GM21381 (cell line): ENCODE data around the gene SPOCK3.
"Not testable (repeated sequence)": the region's sequence is repeated elsewhere in the genome, so short reads cannot be mapped to it uniquely, and the experiment has no call there.

Source experiments
- ATAC-seq: cut with Tn5 transposase; IDR thresholded peaks from one replicate; pipeline ENCODE4 v1.9.1; 2021; ENCODE audit warnings: mild to moderate bottlenecking, moderate library complexity; ENCODE audit not compliant: unreplicated experiment

The SPOCK3 gene

GRCh38 chr4:166968219-166968618 is 266.1 kb downstream of the SPOCK3 start:
- not testable (repeated sequence) for ATAC-seq

GRCh38 chr4:166965562-166965961 is 268.7 kb downstream of the SPOCK3 start:
- no peak for ATAC-seq

GRCh38 chr4:166957451-166957850 is 276.8 kb downstream of the SPOCK3 start:
- ATAC-seq: no peak

GRCh38 chr4:166956484-166956883 is 277.8 kb downstream of the SPOCK3 start:
- ATAC-seq: no peak

GRCh38 chr4:166941629-166942028 is 292.7 kb downstream of the SPOCK3 start:
- no peak for ATAC-seq

- no peak for ATAC-seq
Observed at GRCh38 chr4:166930464-166930863, 303.8 kb downstream of the SPOCK3 start.

GRCh38 chr4:166924424-166924823 is 309.9 kb downstream of the SPOCK3 start:
- ATAC-seq: no peak

- no peak for ATAC-seq
Observed at GRCh38 chr4:166913926-166914325, 320.4 kb downstream of the SPOCK3 start.

GRCh38 chr4:166903408-166903807 is 330.9 kb downstream of the SPOCK3 start:
- no peak for ATAC-seq

GRCh38 chr4:166902941-166903340 is 331.4 kb downstream of the SPOCK3 start:
- ATAC-seq: no peak

GRCh38 chr4:166896254-166896653 is 338.0 kb downstream of the SPOCK3 start:
- no peak for ATAC-seq

- no peak for ATAC-seq
Observed at GRCh38 chr4:166895771-166896170, 338.5 kb downstream of the SPOCK3 start.

- ATAC-seq: no peak
Observed at GRCh38 chr4:166887457-166887856, 346.8 kb downstream of the SPOCK3 start.

GRCh38 chr4:166886718-166887117 is 347.6 kb downstream of the SPOCK3 start:
- no peak for ATAC-seq

GRCh38 chr4:166882221-166882620 is 352.1 kb downstream of the SPOCK3 start:
- no peak for ATAC-seq

GRCh38 chr4:166875821-166876220 is 358.5 kb downstream of the SPOCK3 start:
- ATAC-seq: no peak

GRCh38 chr4:166862032-166862431 is 372.3 kb downstream of the SPOCK3 start:
- no peak for ATAC-seq

- ATAC-seq: not testable (repeated sequence)
Observed at GRCh38 chr4:166850398-166850797, 383.9 kb downstream of the SPOCK3 start.

GRCh38 chr4:166846939-166847338 is 387.4 kb downstream of the SPOCK3 start:
- no peak for ATAC-seq

- no peak for ATAC-seq
Observed at GRCh38 chr4:166842795-166843261, 391.5 kb downstream of the SPOCK3 start.

- peak; percentile 67 for ATAC-seq
Observed at GRCh38 chr4:166839615-166840251, 394.6 kb downstream of the SPOCK3 start.

GRCh38 chr4:166838975-166839614 is 395.2 kb downstream of the SPOCK3 start:
- ATAC-seq: peak; percentile 64

- no peak for ATAC-seq
Observed at GRCh38 chr4:166836865-166837264, 397.4 kb downstream of the SPOCK3 start.
